AML-193 (cell line): ENCODE results near the gene ZNF823.
"Not testable (repeated sequence)": the region's sequence is repeated elsewhere in the genome, so short reads cannot be mapped to it uniquely, and the experiment has no call there.

Experiments
- DNase-seq, 2 experiments: peaks; one replicate each; lab custom pipeline; 2025; lab: John Stamatoyannopoulos, UW

The ZNF823 gene

GRCh38 chr19:11680689-11681302 lies 58.0 kb downstream of the ZNF823 start:
- no peak for DNase-seq

DNA sequence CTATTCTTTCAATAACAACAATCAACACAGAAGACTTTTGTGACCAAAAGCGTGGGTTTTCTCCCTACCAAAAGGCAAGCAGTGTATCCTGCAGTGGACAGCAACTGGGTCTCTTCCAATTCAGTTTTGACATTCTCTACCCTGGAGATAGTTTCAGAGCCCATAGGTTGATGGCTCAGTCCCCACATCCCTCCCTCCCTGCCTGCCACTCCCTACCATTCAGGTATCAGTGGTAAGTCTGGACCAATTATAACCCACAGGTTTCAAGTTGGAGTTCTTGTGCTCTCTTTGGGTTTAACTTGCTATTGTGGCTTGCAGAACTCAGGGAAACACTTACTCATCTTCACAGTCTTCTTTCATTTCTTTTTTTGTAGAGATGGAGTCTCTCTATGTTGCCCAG lies 60.2 kb downstream of the ZNF823 start:
- DNase-seq, result no peak

DNA sequence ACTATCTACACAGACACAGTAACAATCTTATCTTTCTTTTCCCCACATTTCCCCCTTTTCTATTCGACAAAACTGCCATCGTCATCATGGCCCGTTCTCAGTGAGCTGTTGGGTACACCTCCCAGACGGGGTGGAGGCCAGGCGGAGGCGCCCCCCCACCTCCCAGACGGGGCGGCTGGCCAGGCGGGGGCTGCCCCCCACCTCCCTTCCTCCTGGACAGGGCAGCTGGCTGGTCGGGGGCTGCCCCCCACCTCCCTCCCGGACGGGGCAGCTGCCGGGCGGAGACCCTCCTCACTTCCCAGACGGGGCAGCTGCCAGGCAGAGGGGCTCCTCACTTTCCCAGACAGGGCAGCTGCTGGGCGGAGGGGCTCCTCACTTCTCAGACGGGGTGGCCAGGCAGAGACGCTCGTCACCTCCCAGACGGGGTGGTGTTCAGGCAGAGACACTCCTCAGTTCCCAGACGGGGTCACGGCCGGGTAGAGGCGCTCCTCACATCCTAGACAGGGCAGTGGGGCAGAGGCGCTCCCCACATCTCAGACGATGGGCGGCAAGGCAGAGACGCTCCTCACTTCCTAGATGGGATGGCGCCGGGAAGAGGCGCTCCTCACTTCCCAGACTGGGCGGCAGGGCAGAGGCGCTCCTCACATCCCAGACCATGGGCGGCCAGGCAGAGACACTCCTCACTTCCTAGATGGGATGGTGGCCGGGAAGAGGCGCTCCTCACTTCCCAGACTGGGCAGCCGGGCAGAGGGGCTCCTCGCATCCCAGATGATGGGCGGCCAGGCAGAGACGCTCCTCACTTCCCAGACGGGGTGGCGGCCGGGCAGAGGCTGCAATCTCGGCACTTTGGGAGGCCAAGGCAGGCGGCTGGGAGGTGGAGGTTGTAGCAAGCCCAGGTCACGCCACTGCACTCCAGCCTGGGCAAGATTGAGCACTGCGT lies 61.8 kb downstream of the ZNF823 start:
- not testable (repeated sequence) for DNase-seq

DNA sequence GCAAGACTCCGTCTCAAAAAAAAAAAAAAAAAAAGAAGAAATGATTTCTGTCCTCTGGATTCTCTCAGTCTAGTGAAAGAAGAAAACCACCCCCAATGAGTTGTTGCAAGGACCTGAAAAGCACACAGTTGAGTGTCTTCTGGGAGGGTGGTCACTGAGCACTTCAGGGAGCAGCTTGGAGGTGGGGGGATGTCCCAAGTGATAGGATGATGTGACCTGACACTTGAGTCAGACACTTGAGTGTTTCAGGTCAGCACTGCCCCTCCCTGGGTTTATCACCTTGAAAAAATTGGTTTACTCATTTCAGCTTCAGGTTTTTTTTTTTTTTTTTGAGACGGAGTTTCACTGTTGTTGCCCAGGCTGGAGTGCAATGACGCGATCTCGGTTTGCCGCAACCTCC lies 63.2 kb downstream of the ZNF823 start:
- no peak for DNase-seq

- no peak for DNase-seq
Measured at GRCh38 chr19:11674067-11674492, 64.7 kb downstream of the ZNF823 start.

- DNase-seq, result no peak
Measured at GRCh38 chr19:11673608-11674041, 65.1 kb downstream of the ZNF823 start.
